PC-9 (cell line): ENCODE measurements around the gene EPHB2. TPM values are rescaled to one million over a fixed set of nuclear protein-coding genes. Genes with fewer than 3 reads are reported as not detected.

Experiments
- BruUV-seq: library from RNA; stranded (reverse); fragments of 400-500 nt; replicated peaks from 2 replicates; lab custom pipeline; 2021; lab: Mats Ljungman, UMichigan
- CTCF ChIA-PET: fragments of 300-600 bp; sonication (Branson Sonifier 250); formaldehyde crosslinking; loops from one replicate; lab custom pipeline; 2022; ENCODE audit warnings: antibody characterized with exemption; lab: Charles Lee
- POLR2A ChIA-PET: fragments of 300-600 bp; sonication (Branson Sonifier 250); formaldehyde crosslinking; loops from one replicate; lab custom pipeline; 2022; ENCODE audit warnings: antibody characterized with exemption; ENCODE audit not compliant: unreplicated experiment; lab: Charles Lee
- DNase-seq, 2 experiments: peaks; one replicate each; pipeline versions ENCODE4 v3.0.0 to v3.0.0-alpha.2; 2015 to 2022; ENCODE audit warnings: mixed read lengths in 1 of 2
- H2AFZ ChIP-seq: fragments of 200-600 bp; sonication (generic); 2 replicates; pipeline ENCODE4 v1.8.1; 2017; ENCODE audit warnings: antibody characterized with exemption
- H3F3A ChIP-seq: fragments of 200-600 bp; sonication (generic); 2 replicates; pipeline ENCODE4 v1.8.1; 2017; ENCODE audit warnings: antibody characterized with exemption, mild to moderate bottlenecking, low read depth; ENCODE audit not compliant: insufficient read depth
- H3K27ac ChIP-seq: fragments of 200-600 bp; sonication (generic); 2 replicates; pipeline ENCODE4 v1.6.1; 2016; ENCODE audit warnings: mixed run types
- H3K27me3 ChIP-seq: fragments of 200-600 bp; sonication (generic); 2 replicates; pipeline ENCODE4 v1.6.1; 2016; ENCODE audit warnings: low read depth, mixed run types; ENCODE audit not compliant: insufficient read depth
- H3K36me3 ChIP-seq: fragments of 200-600 bp; sonication (generic); 2 replicates; pipeline ENCODE4 v1.6.1; 2016; ENCODE audit warnings: low read depth, mixed run types
- H3K4me1 ChIP-seq: fragments of 200-600 bp; sonication (generic); replicated peaks from 2 replicates; pipeline ENCODE4 v1.6.1; 2016; ENCODE audit warnings: mixed run types; ENCODE audit not compliant: insufficient read depth
- H3K4me2 ChIP-seq: fragments of 200-600 bp; sonication (generic); 2 replicates; pipeline ENCODE4 v1.6.1; 2017; ENCODE audit warnings: mixed run types
- H3K4me3 ChIP-seq: fragments of 200-600 bp; sonication (generic); 2 replicates; pipeline ENCODE4 v1.6.1; 2016; ENCODE audit warnings: mixed run types
- H3K79me2 ChIP-seq: fragments of 200-600 bp; sonication (generic); 2 replicates; pipeline ENCODE4 v1.6.1; 2017; ENCODE audit warnings: low read depth, mixed run types
- H3K9me2 ChIP-seq: fragments of 200-600 bp; sonication (generic); 2 replicates; pipeline ENCODE4 v1.8.1; 2017; ENCODE audit warnings: mild to moderate bottlenecking; ENCODE audit not compliant: insufficient read depth
- H3K9me3 ChIP-seq: fragments of 200-600 bp; sonication (generic); 2 replicates; pipeline ENCODE4 v1.8.1; 2016; ENCODE audit warnings: low read depth; ENCODE audit not compliant: insufficient read depth
- H4K20me1 ChIP-seq: fragments of 200-600 bp; sonication (generic); 2 replicates; pipeline ENCODE4 v1.8.1; 2017; ENCODE audit not compliant: insufficient read depth
- CTCF ChIP-seq: fragments of 200-600 bp; sonication (generic); conservative IDR thresholded peaks from 2 replicates; pipeline ENCODE4 v1.6.1; 2017; ENCODE audit warnings: mixed run types, antibody characterized with exemption, mild to moderate bottlenecking, moderate library complexity
- EZH2 ChIP-seq: fragments of 200-600 bp; sonication (generic); IDR thresholded peaks from 2 replicates; pipeline ENCODE4 v1.8.0; 2017; ENCODE audit warnings: antibody characterized with exemption, low read depth
- intact Hi-C: fragments of 100-400 bp; cut with micrococcal nuclease; formaldehyde crosslinking; loops from one replicate; pipeline ENCODE4 v1.10.0; 2022; ENCODE audit not compliant: unreplicated experiment
- total RNA-seq: library from RNA; stranded (reverse); gene quantifications from 2 replicates; pipeline ENCODE4 v1.2.3, GENCODE V29; 2021

The EPHB2 gene
- total RNA-seq, 1 experiment from 2014 or later, result 26.7 TPM

- Histone ChIP-seq H3K9me3 (no peaks in the 10 kb centered on the region), H3K4me1 (no peaks in the 10 kb centered on the region), H3K4me2 (no peak overlapping the region), H3F3A (no peaks in the 10 kb centered on the region), H2AFZ (no peak overlapping the region), H3K4me3 (no peak overlapping the region), H4K20me1 (no peaks in the 10 kb centered on the region), H3K9me2 (no peaks in the 10 kb centered on the region), H3K79me2 (no peaks in the 10 kb centered on the region), H3K27me3 (no peaks in the 10 kb centered on the region), H3K27ac (no peak overlapping the region), H3K36me3 (no peaks in the 10 kb centered on the region)
- DNase-seq, result no peak
- POLR2A ChIA-PET, result no interaction called here
- CTCF ChIA-PET, result no interaction called here
- TF ChIP-seq EZH2, result no peak
- BruUV-seq, result no TSS peak
- intact Hi-C loops, result no loop called here
Measured at GRCh38 chr1:22782406-22782805, 71.8 kb downstream of the EPHB2 start.

GRCh38 chr1:22784317-22784716, 73.7 kb downstream of the EPHB2 start:
- CTCF ChIA-PET, result no interaction called here
- POLR2A ChIA-PET, result no interaction called here
- TF ChIP-seq CTCF (no peak), EZH2 (no peak)
- H3K4me2 ChIP-seq, result no peak overlapping the region
- H3F3A ChIP-seq, result no peaks in the 10 kb centered on the region
- H3K4me3 ChIP-seq, result no peak overlapping the region
- no peaks in the 10 kb centered on the region for H3K27me3 ChIP-seq
- no peak overlapping the region for H2AFZ ChIP-seq
- H3K9me3 ChIP-seq, result no peaks in the 10 kb centered on the region
- no peak for DNase-seq
- no peaks in the 10 kb centered on the region for H3K79me2 ChIP-seq
- no peaks in the 10 kb centered on the region for H4K20me1 ChIP-seq
- intact Hi-C loops, result no loop called here
- H3K4me1 ChIP-seq, result no peaks in the 10 kb centered on the region
- no TSS peak for BruUV-seq
- H3K36me3 ChIP-seq, result no peaks in the 10 kb centered on the region
- no peak overlapping the region for H3K27ac ChIP-seq
- H3K9me2 ChIP-seq, result no peaks in the 10 kb centered on the region

GRCh38 chr1:22784737-22785136, 74.1 kb downstream of the EPHB2 start:
- TF ChIP-seq EZH2, result no peak

DNA sequence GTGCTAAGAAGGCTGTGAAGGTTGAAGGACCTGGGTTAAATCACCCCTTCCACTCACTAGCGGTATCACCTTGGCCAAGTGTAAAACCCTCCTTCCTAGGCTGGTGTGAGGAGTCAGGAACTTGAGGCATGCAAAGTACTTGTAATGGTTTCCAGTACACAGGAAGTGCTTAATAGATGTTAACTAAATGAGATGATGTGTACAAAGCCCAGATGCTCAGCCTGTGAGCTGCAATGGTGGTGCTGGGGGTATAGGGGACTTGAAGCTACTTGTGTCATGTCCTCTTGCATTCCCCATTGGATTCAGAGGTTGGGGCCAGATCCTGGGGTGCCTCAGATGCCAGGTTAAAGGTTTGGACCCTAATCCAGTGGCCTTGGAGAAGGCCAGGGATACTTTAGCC, 75.5 kb downstream of the EPHB2 start:
- TF ChIP-seq CTCF (no peak), EZH2 (no peak)
- intact Hi-C loops, result no loop called here
- Histone ChIP-seq H3K9me2 (no peaks in the 10 kb centered on the region), H3K4me3 (no peak overlapping the region), H2AFZ (no peak overlapping the region), H3K9me3 (no peaks in the 10 kb centered on the region), H3K27me3 (no peaks in the 10 kb centered on the region), H3K79me2 (no peaks in the 10 kb centered on the region), H4K20me1 (no peaks in the 10 kb centered on the region), H3K27ac (no peak overlapping the region), H3F3A (no peaks in the 10 kb centered on the region), H3K4me1 (no peaks in the 10 kb centered on the region), H3K36me3 (no peaks in the 10 kb centered on the region), H3K4me2 (no peak overlapping the region)
- no TSS peak for BruUV-seq
- POLR2A ChIA-PET, result no interaction called here
- CTCF ChIA-PET, result interaction anchor here (0.6 kb wide), 1 partner anchor 131 kb away, joined by 3 read pairs; no protein-coding TSS in a partner anchor
- DNase-seq, result no peak

More at GRCh38 chr1:22784737-22785136, 74.1 kb downstream of the EPHB2 start:
- no peaks in the 10 kb centered on the region for H3F3A ChIP-seq
- H3K9me3 ChIP-seq, result no peaks in the 10 kb centered on the region
- H3K36me3 ChIP-seq, result no peaks in the 10 kb centered on the region
- no TSS peak for BruUV-seq
- no peak overlapping the region for H2AFZ ChIP-seq
- H3K79me2 ChIP-seq, result no peaks in the 10 kb centered on the region
- no peak overlapping the region for H3K27ac ChIP-seq
- DNase-seq, result no peak
- no peaks in the 10 kb centered on the region for H4K20me1 ChIP-seq
- H3K4me3 ChIP-seq, result no peak overlapping the region
- no peaks in the 10 kb centered on the region for H3K4me1 ChIP-seq
- CTCF ChIA-PET, result no interaction called here
- POLR2A ChIA-PET, result no interaction called here
- H3K27me3 ChIP-seq, result no peaks in the 10 kb centered on the region
- H3K4me2 ChIP-seq, result no peak overlapping the region
- intact Hi-C loops, result no loop called here
- no peaks in the 10 kb centered on the region for H3K9me2 ChIP-seq
